Measurements from ENCODE around the gene SLC16A12.

DNA sequence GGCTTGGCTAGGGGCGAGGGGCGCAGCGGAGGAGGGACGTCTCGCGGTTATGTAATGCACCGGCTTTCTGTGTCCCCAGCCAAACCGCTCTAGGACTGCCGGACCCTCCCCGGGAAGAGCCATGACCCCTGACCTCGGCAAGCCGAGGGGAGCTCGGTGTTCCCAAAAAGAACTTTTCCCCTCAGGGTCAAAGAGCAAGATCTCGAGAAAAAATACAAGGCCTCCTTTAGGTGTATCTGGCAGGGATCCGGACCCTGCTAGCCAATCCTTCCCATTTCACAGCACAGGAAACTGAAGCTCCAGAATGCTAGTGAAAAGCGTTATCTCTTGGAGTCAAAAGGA, 590 bp upstream of the SLC16A12 start:
- TF ChIP-seq, protein P1, sequence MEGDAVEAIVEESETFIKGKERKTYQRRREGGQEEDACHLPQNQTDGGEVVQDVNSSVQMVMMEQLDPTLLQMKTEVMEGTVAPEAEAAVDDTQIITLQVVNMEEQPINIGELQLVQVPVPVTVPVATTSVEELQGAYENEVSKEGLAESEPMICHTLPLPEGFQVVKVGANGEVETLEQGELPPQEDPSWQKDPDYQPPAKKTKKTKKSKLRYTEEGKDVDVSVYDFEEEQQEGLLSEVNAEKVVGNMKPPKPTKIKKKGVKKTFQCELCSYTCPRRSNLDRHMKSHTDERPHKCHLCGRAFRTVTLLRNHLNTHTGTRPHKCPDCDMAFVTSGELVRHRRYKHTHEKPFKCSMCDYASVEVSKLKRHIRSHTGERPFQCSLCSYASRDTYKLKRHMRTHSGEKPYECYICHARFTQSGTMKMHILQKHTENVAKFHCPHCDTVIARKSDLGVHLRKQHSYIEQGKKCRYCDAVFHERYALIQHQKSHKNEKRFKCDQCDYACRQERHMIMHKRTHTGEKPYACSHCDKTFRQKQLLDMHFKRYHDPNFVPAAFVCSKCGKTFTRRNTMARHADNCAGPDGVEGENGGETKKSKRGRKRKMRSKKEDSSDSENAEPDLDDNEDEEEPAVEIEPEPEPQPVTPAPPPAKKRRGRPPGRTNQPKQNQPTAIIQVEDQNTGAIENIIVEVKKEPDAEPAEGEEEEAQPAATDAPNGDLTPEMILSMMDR (conservative IDR thresholded peaks at IDR 0.05): no peak
- TF ChIP-seq ZFX (IDR thresholded peaks at IDR 0.05): no peak

Data from C4-2B (cell line).